GM23338 (cell line): ENCODE data around the gene PGBD5. TPM values are rescaled to one million over a fixed set of nuclear protein-coding genes. Genes with fewer than 3 reads are reported as not detected.

Experiments used
- ATAC-seq: fragments of 200-7000 bp; cut with Tn5 transposase; 3 replicates; pipeline ENCODE4 v1.9.1; 2020
- DNase-seq: peaks from one replicate; pipeline ENCODE4 v3.0.0-alpha.2; 2015; ENCODE audit warnings: low spot score
- H2AFZ ChIP-seq: fragments of 200-600 bp; sonication (generic); 2 replicates; pipeline ENCODE4 v1.8.0; 2016; ENCODE audit warnings: antibody characterized with exemption, mild to moderate bottlenecking, moderate library complexity
- H3F3A ChIP-seq: fragments of 200-600 bp; sonication (generic); replicated peaks from 2 replicates; pipeline ENCODE4 v1.8.0; 2017; ENCODE audit warnings: antibody characterized with exemption, mixed run types, low read depth
- H3K27ac ChIP-seq: fragments of 200-600 bp; sonication (generic); 2 replicates; pipeline ENCODE4 v1.6.1; 2016; ENCODE audit warnings: low read depth
- H3K27me3 ChIP-seq: fragments of 200-600 bp; sonication (generic); 2 replicates; pipeline ENCODE4 v1.8.0; 2016; ENCODE audit warnings: mild to moderate bottlenecking, mixed run types, moderate library complexity; ENCODE audit not compliant: insufficient read depth
- H3K36me3 ChIP-seq: fragments of 200-600 bp; sonication (generic); 2 replicates; pipeline ENCODE4 v1.8.0; 2016; ENCODE audit warnings: mild to moderate bottlenecking; ENCODE audit not compliant: insufficient read depth
- H3K4me1 ChIP-seq: fragments of 200-600 bp; sonication (generic); 2 replicates; pipeline ENCODE4 v1.8.0; 2016; ENCODE audit warnings: mild to moderate bottlenecking, moderate library complexity; ENCODE audit not compliant: insufficient read depth
- H3K4me2 ChIP-seq: fragments of 200-600 bp; sonication (generic); 2 replicates; pipeline ENCODE4 v1.7.1; 2017; ENCODE audit warnings: mixed run types
- H3K4me3 ChIP-seq: fragments of 200-600 bp; sonication (generic); 2 replicates; pipeline ENCODE4 v1.6.1; 2016; ENCODE audit warnings: mixed run types
- H3K79me2 ChIP-seq: fragments of 200-600 bp; sonication (generic); replicated peaks from 2 replicates; pipeline ENCODE4 v1.8.0; 2017; ENCODE audit warnings: mild to moderate bottlenecking; ENCODE audit not compliant: insufficient read depth
- H3K9me2 ChIP-seq: fragments of 200-600 bp; sonication (generic); 2 replicates; pipeline ENCODE4 v1.8.0; 2017; ENCODE audit not compliant: insufficient read depth
- H4K20me1 ChIP-seq: fragments of 200-600 bp; sonication (generic); replicated peaks from 2 replicates; pipeline ENCODE4 v1.8.0; 2017; ENCODE audit warnings: mild to moderate bottlenecking; ENCODE audit not compliant: insufficient read depth
- H3K27ac Mint-ChIP-seq: 2 replicates; pipeline ENCODE4 v1.8.0; 2020; ENCODE audit warnings: inconsistent platforms, mild to moderate bottlenecking, moderate library complexity, mixed read lengths
- H3K27me3 Mint-ChIP-seq: 3 replicates; pipeline ENCODE4 v1.8.0; 2022; ENCODE audit warnings: low read depth, mild to moderate bottlenecking, moderate library complexity, mixed read lengths, inconsistent platforms; ENCODE audit not compliant: insufficient read depth, poor library complexity
- H3K36me3 Mint-ChIP-seq: 3 replicates; pipeline ENCODE4 v1.8.0; 2021; ENCODE audit warnings: low read depth, mild to moderate bottlenecking, inconsistent platforms, moderate library complexity, mixed read lengths
- H3K4me1 Mint-ChIP-seq: 3 replicates; pipeline ENCODE4 v1.8.0; 2020; ENCODE audit warnings: mild to moderate bottlenecking, inconsistent platforms, mixed read lengths
- H3K4me3 Mint-ChIP-seq: 3 replicates; pipeline ENCODE4 v1.8.0; 2021; ENCODE audit warnings: moderate library complexity, mild to moderate bottlenecking, inconsistent platforms, mixed read lengths
- H3K9me3 Mint-ChIP-seq: 3 replicates; pipeline ENCODE4 v1.8.0; 2020; ENCODE audit warnings: moderate library complexity, mild to moderate bottlenecking, inconsistent platforms, mixed read lengths
- CREB1 ChIP-seq: fragments of 250-450 bp; sonication (Bioruptor Pico); IDR thresholded peaks from 2 replicates; pipeline ENCODE4 v1.5.0; 2020; ENCODE audit warnings: low read depth, mild to moderate bottlenecking, moderate library complexity
- ETS1 ChIP-seq: IDR thresholded peaks from 2 replicates; pipeline ENCODE4 v1.6.1; 2016; ENCODE audit warnings: antibody characterized with exemption
- EZH2 ChIP-seq: fragments of 200-600 bp; sonication (generic); IDR thresholded peaks from one replicate; pipeline ENCODE4 v1.8.0; 2017; ENCODE audit warnings: antibody characterized with exemption, mild to moderate bottlenecking, low read depth; ENCODE audit not compliant: unreplicated experiment
- EZH2phosphoT487 ChIP-seq: fragments of 200-600 bp; sonication (generic); IDR thresholded peaks from one replicate; pipeline ENCODE4 v1.8.1; 2018; ENCODE audit warnings: antibody characterized with exemption; ENCODE audit not compliant: unreplicated experiment
- NANOG ChIP-seq: IDR thresholded peaks from 2 replicates; pipeline ENCODE4 v1.6.1; 2016; ENCODE audit warnings: antibody characterized with exemption, borderline replicate concordance
- POLR2AphosphoS5 ChIP-seq: IDR thresholded peaks from 2 replicates; pipeline ENCODE4 v1.6.1; 2016; ENCODE audit warnings: antibody characterized with exemption, low read depth
- STAT1 ChIP-seq: IDR thresholded peaks from one replicate; pipeline ENCODE4 v1.6.1; 2016; ENCODE audit warnings: antibody characterized with exemption; ENCODE audit not compliant: unreplicated experiment
- ZNF114 ChIP-seq: fragments of 250-450 bp; sonication (Bioruptor Pico); IDR thresholded peaks from 2 replicates; pipeline ENCODE4 v1.5.0; 2020; ENCODE audit warnings: mild to moderate bottlenecking, moderate library complexity
- ZNF462 ChIP-seq: fragments of 250-450 bp; sonication (Bioruptor Pico); IDR thresholded peaks from 2 replicates; pipeline ENCODE4 v1.5.0; 2020; ENCODE audit warnings: mild to moderate bottlenecking, moderate library complexity
- polyA plus RNA-seq: library from polyadenylated mRNA; unstranded; fragments of >200 nt; fragmentation: Nextera tagmentation; extraction: Ambion mirVana; gene quantifications from 2 replicates; pipeline ENCODE4 v1.2.1, GENCODE V29; 2016
- total RNA-seq: library from RNA; depleted of rRNA; stranded (reverse); fragments of >200 nt; shearing (Covaris generic); gene quantifications from 2 replicates; pipeline ENCODE4 v1.2.3, GENCODE V29; 2014
- TF ChIP-seq, protein P1 (sequence below): IDR thresholded peaks from one replicate; pipeline ENCODE4 v1.6.1; 2018; ENCODE audit warnings: antibody characterized with exemption; ENCODE audit not compliant: unreplicated experiment

The PGBD5 gene
- total and polyA plus RNA-seq, 2 experiments from 2014 or later = 3.4 to 16.6 TPM

GRCh38 chr1:230385930-230386329, 40.2 kb downstream of the PGBD5 start (continued):
- TF ChIP-seq, protein P1, sequence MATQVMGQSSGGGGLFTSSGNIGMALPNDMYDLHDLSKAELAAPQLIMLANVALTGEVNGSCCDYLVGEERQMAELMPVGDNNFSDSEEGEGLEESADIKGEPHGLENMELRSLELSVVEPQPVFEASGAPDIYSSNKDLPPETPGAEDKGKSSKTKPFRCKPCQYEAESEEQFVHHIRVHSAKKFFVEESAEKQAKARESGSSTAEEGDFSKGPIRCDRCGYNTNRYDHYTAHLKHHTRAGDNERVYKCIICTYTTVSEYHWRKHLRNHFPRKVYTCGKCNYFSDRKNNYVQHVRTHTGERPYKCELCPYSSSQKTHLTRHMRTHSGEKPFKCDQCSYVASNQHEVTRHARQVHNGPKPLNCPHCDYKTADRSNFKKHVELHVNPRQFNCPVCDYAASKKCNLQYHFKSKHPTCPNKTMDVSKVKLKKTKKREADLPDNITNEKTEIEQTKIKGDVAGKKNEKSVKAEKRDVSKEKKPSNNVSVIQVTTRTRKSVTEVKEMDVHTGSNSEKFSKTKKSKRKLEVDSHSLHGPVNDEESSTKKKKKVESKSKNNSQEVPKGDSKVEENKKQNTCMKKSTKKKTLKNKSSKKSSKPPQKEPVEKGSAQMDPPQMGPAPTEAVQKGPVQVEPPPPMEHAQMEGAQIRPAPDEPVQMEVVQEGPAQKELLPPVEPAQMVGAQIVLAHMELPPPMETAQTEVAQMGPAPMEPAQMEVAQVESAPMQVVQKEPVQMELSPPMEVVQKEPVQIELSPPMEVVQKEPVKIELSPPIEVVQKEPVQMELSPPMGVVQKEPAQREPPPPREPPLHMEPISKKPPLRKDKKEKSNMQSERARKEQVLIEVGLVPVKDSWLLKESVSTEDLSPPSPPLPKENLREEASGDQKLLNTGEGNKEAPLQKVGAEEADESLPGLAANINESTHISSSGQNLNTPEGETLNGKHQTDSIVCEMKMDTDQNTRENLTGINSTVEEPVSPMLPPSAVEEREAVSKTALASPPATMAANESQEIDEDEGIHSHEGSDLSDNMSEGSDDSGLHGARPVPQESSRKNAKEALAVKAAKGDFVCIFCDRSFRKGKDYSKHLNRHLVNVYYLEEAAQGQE = no peak
- TF ChIP-seq ETS1 = no peak
- no peak for TF ChIP-seq STAT1
- no peak for TF ChIP-seq EZH2
- TF ChIP-seq NANOG = no peak
- no peak for TF ChIP-seq ZNF114
- TF ChIP-seq EZH2phosphoT487 = no peak

DNA sequence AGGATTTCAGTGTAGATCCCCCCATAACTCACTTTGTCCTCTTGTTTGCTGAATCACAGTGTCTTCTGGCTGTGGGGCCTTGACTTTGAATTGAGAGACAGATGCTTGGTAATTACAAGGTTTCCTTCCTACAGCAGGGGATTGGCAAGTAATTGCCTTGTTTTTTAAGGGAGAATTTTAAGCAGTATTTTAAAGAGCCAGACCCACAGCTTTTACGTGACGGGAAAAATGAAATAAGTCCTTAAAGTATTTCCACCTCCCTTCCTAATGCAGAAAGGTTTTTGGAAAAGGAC, 41.0 kb downstream of the PGBD5 start:
- Histone ChIP-seq H3F3A (no peaks in the 10 kb centered on the region), H3K27me3 (no peaks in the 10 kb centered on the region), H3K9me2 (no peaks in the 10 kb centered on the region), H3K79me2 (peaks cover 21% of the 10 kb centered on the region), H3K36me3 (no peaks in the 10 kb centered on the region), H3K4me3 (no peak overlapping the region), H3K4me2 (no peak overlapping the region), H3K27ac (0 out of 2 replicates have a peak overlapping the region, but pooled peaks have one; percentile 59), H3K4me1 (peaks cover 21% of the 10 kb centered on the region), H2AFZ (no peak overlapping the region), H4K20me1 (0 out of 2 replicates have a peak, but pooled peaks cover 7% of the 10 kb centered on the region)
- no peaks in the 10 kb centered on the region for H3K9me3 Mint-ChIP-seq
- DNase-seq = no peak
- no peak overlapping the region for H3K4me3 Mint-ChIP-seq
- no peak for ATAC-seq
- TF ChIP-seq POLR2AphosphoS5 (no peak), ZNF462 (CRISPR knock-in tag) (no peak), EZH2phosphoT487 (no peak), CREB1 (no peak)
- peaks cover 31% of the 10 kb centered on the region for H3K4me1 Mint-ChIP-seq
- H3K36me3 Mint-ChIP-seq = no peaks in the 10 kb centered on the region; the same call in 2 of the 3 replicates
- no peaks in the 10 kb centered on the region for H3K27me3 Mint-ChIP-seq
- H3K27ac Mint-ChIP-seq = peak overlapping the region; percentile 85; the same call in 1 of the 2 replicates
